Neural cell (in vitro differentiated cells): ENCODE data around the gene OR11L1. TPM values are rescaled to one million over a fixed set of nuclear protein-coding genes. Genes with fewer than 3 reads are reported as not detected.

ENCODE experiments used
- H2AFZ ChIP-seq: fragments of 200-600, 300-800 bp; sonication (generic), shearing (Covaris generic); 2 replicates; pipeline ENCODE4 v1.6.0; 2014; ENCODE audit warnings: low read depth, mild to moderate bottlenecking, antibody characterized with exemption, low read length, moderate library complexity
- H3F3A ChIP-seq: fragments of 200-600 bp; shearing (Covaris generic); 2 replicates; pipeline ENCODE4 v1.6.1; 2016; ENCODE audit warnings: mild to moderate bottlenecking, moderate library complexity, mixed read lengths, antibody characterized with exemption, low read length; ENCODE audit not compliant: insufficient read depth, poor library complexity, severe bottlenecking
- H3K27ac ChIP-seq: fragments of 200-600, 300-800 bp; sonication (generic), shearing (Covaris generic); 2 replicates; pipeline ENCODE4 v1.5.1; 2014; ENCODE audit warnings: mild to moderate bottlenecking, low read length, moderate library complexity
- H3K27me3 ChIP-seq: fragments of 300-800, 200-600 bp; sonication (generic), shearing (Covaris generic); 2 replicates; pipeline ENCODE4 v1.6.0; 2014; ENCODE audit warnings: mild to moderate bottlenecking, low read depth, low read length, moderate library complexity; ENCODE audit not compliant: insufficient read depth
- H3K36me3 ChIP-seq: fragments of 300-800, 200-600 bp; sonication (generic), shearing (Covaris generic); 2 replicates; pipeline ENCODE4 v1.5.1; 2014; ENCODE audit warnings: mild to moderate bottlenecking, antibody characterized with exemption, low read length, moderate library complexity; ENCODE audit not compliant: insufficient read depth
- H3K4me2 ChIP-seq: fragments of 300-800, 200-600 bp; sonication (generic), shearing (Covaris generic); 2 replicates; pipeline ENCODE4 v1.6.0; 2014; ENCODE audit warnings: mild to moderate bottlenecking, low read length
- H3K4me3 ChIP-seq: fragments of 300-800, 200-600 bp; sonication (generic), shearing (Covaris generic); 2 replicates; pipeline ENCODE4 v1.5.1; 2014; ENCODE audit warnings: mild to moderate bottlenecking, low read length, moderate library complexity
- H3K79me2 ChIP-seq: fragments of 200-600 bp; shearing (Covaris generic); replicated peaks from 2 replicates; pipeline ENCODE4 v1.6.0; 2014; ENCODE audit warnings: mild to moderate bottlenecking, low read length, moderate library complexity; ENCODE audit not compliant: insufficient read depth
- H3K9ac ChIP-seq: fragments of 300-800, 200-600 bp; sonication (generic), shearing (Covaris generic); 2 replicates; pipeline ENCODE4 v1.6.1; 2016; ENCODE audit warnings: mild to moderate bottlenecking, low read length, mixed read lengths
- H3K9me2 ChIP-seq: fragments of 200-600 bp; shearing (Covaris generic); 2 replicates; pipeline ENCODE4 v1.6.1; 2016; ENCODE audit warnings: mild to moderate bottlenecking, low read length, mixed read lengths; ENCODE audit not compliant: insufficient read depth
- H3K9me3 ChIP-seq: fragments of 200-600, 300-800 bp; sonication (generic), shearing (Covaris generic); 2 replicates; pipeline ENCODE4 v1.6.1; 2016; ENCODE audit warnings: mild to moderate bottlenecking, mixed run types, low read length, moderate library complexity, mixed read lengths
- H4K20me1 ChIP-seq: fragments of 200-600 bp; shearing (Covaris generic); 2 replicates; pipeline ENCODE4 v1.6.1; 2016; ENCODE audit warnings: mild to moderate bottlenecking, mixed run types; ENCODE audit not compliant: insufficient read depth
- EP300 ChIP-seq: fragments of 450-650 bp; conservative IDR thresholded peaks from 2 replicates; pipeline ENCODE4 v1.6.1; 2014; ENCODE audit warnings: antibody characterized with exemption, mild to moderate bottlenecking, moderate library complexity; ENCODE audit not compliant: poor library complexity, severe bottlenecking
- EZH2 ChIP-seq: fragments of 200-600, 300-800 bp; shearing (Covaris generic), sonication (generic); IDR thresholded peaks from 2 replicates; pipeline ENCODE4 v1.6.1; 2014; ENCODE audit warnings: antibody characterized with exemption, low read length, borderline replicate concordance, mild to moderate bottlenecking; ENCODE audit not compliant: insufficient read depth, poor library complexity, severe bottlenecking
- MXI1 ChIP-seq: fragments of 450-650 bp; conservative IDR thresholded peaks from 2 replicates; pipeline ENCODE4 v1.6.1; 2014; ENCODE audit warnings: antibody characterized with exemption, mild to moderate bottlenecking; ENCODE audit not compliant: poor library complexity, severe bottlenecking
- POLR2AphosphoS5 ChIP-seq: IDR thresholded peaks from 2 replicates; pipeline ENCODE4 v1.6.1; 2012
- RAD21 ChIP-seq: fragments of 450-650 bp; conservative IDR thresholded peaks from 2 replicates; pipeline ENCODE4 v1.6.1; 2014; ENCODE audit warnings: antibody characterized with exemption, mild to moderate bottlenecking, moderate library complexity
- REST ChIP-seq: IDR thresholded peaks from 2 replicates; pipeline ENCODE4 v1.6.1; 2012; ENCODE audit warnings: borderline replicate concordance
- SMC3 ChIP-seq: fragments of 450-650 bp; conservative IDR thresholded peaks from 2 replicates; pipeline ENCODE4 v1.6.1; 2014; ENCODE audit warnings: antibody characterized with exemption, mild to moderate bottlenecking, moderate library complexity; ENCODE audit not compliant: poor library complexity
- TAF1 ChIP-seq: IDR thresholded peaks from 2 replicates; pipeline ENCODE4 v1.6.1; 2012; ENCODE audit warnings: low read depth
- polyA plus RNA-seq: library from polyadenylated mRNA; depleted of rRNA; stranded (reverse); fragments of >200 nt; gene quantifications from 2 replicates; pipeline ENCODE4 v1.2.3, GENCODE V29; 2014
- TF ChIP-seq, protein P1 (sequence below): fragments of 450-650 bp; IDR thresholded peaks from 2 replicates; pipeline ENCODE4 v1.5.1; 2014; ENCODE audit warnings: antibody characterized with exemption, mild to moderate bottlenecking, moderate library complexity; ENCODE audit not compliant: poor library complexity, severe bottlenecking

The OR11L1 gene
- polyA plus RNA-seq, 1 donor from 2014 or later: not detected

- Histone ChIP-seq H3K9ac (no peak within 1 kb of the TSS), H3F3A (no peaks in the 10 kb centered on the region), H3K27ac (no peak within 1 kb of the TSS), H4K20me1 (no peaks in the 10 kb centered on the region), H3K36me3 (no peaks in the 10 kb centered on the region), H3K9me3 (no peaks in the 10 kb centered on the region), H3K9me2 (no peaks in the 10 kb centered on the region), H3K4me2 (no peak within 1 kb of the TSS), H3K27me3 (no peaks in the 10 kb centered on the region), H3K79me2 (no peaks in the 10 kb centered on the region), H3K4me3 (no peak within 1 kb of the TSS), H2AFZ (no peak within 1 kb of the TSS)
- no peak for TF ChIP-seq TAF1
Observed at GRCh38 chr1:247824023-247824422, 17.7 kb downstream of the OR11L1 start, which contains the start of gene OR14A16. Gene OR14A16, minus strand, starts transcription at chr1:247824119. Its CDS starts 8,390 bp downstream, at chr1:247815729.

DNA sequence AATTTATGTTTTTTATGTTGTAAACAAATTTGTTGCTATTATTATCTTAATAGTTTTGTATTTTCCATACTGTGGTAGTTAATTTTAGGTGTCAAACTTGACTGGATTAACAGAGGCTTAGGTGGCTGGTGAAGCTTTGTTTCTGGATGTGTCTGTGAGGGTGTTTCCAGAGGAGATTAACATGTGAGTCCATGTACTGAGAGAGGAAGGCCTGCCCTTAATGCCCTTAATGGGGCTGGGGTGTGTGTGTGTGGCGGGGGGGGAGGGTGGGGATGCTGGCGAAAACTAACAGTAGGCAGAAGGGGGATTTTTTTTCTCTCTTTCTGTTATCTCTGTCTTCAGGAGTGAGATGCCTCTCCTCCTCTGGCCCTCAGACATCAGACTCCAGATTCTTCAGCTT is 19.6 kb downstream of the OR11L1 start:
- no peaks in the 10 kb centered on the region for H3K9me3 ChIP-seq
- H4K20me1 ChIP-seq: no peaks in the 10 kb centered on the region
- H3K36me3 ChIP-seq: no peaks in the 10 kb centered on the region
- H3K9me2 ChIP-seq: no peaks in the 10 kb centered on the region
- H3K27me3 ChIP-seq: no peaks in the 10 kb centered on the region
- H3K79me2 ChIP-seq: no peaks in the 10 kb centered on the region
- TF ChIP-seq TAF1 (no peak), EZH2 (no peak), SMC3 (no peak), EP300 (no peak), MXI1 (no peak), POLR2AphosphoS5 (no peak), RAD21 (no peak), REST (no peak)
- TF ChIP-seq, protein P1, sequence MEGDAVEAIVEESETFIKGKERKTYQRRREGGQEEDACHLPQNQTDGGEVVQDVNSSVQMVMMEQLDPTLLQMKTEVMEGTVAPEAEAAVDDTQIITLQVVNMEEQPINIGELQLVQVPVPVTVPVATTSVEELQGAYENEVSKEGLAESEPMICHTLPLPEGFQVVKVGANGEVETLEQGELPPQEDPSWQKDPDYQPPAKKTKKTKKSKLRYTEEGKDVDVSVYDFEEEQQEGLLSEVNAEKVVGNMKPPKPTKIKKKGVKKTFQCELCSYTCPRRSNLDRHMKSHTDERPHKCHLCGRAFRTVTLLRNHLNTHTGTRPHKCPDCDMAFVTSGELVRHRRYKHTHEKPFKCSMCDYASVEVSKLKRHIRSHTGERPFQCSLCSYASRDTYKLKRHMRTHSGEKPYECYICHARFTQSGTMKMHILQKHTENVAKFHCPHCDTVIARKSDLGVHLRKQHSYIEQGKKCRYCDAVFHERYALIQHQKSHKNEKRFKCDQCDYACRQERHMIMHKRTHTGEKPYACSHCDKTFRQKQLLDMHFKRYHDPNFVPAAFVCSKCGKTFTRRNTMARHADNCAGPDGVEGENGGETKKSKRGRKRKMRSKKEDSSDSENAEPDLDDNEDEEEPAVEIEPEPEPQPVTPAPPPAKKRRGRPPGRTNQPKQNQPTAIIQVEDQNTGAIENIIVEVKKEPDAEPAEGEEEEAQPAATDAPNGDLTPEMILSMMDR: no peak
- H2AFZ ChIP-seq: no peak overlapping the region
- H3K9ac ChIP-seq: no peak overlapping the region
- H3K27ac ChIP-seq: no peak overlapping the region
- no peak overlapping the region for H3K4me3 ChIP-seq
- no peaks in the 10 kb centered on the region for H3F3A ChIP-seq
- H3K4me2 ChIP-seq: no peak overlapping the region

DNA sequence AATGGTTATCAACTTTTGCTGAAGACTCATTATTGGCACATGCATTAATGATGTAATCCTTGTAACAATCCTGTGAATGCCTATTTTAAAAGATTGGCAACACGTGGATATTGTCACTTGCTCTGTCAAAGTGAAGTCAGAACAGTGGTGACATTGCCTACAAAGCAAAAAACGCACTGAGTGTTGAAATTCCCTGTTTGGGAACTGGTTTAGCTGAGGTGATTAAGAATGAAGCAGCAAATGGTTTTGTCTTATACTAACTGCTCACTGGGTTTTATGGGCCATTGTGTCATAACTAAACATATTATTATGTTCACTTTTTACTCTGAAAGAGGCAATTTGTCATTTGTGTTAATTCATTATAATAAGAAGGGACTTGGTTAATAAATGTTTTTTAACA is 29.1 kb downstream of the OR11L1 start:
- TF ChIP-seq MXI1 (no peak), EZH2 (no peak), EP300 (no peak), POLR2AphosphoS5 (no peak), SMC3 (no peak), REST (no peak), RAD21 (no peak), TAF1 (no peak)
- TF ChIP-seq, protein P1: no peak

More for the DNA sequence above, 29.1 kb downstream of the OR11L1 start:
- Histone ChIP-seq H3K9ac (no peak overlapping the region), H3K79me2 (no peaks in the 10 kb centered on the region), H3K36me3 (no peaks in the 10 kb centered on the region), H2AFZ (no peak overlapping the region), H4K20me1 (no peaks in the 10 kb centered on the region), H3K27ac (no peak overlapping the region), H3K4me3 (no peak overlapping the region), H3K4me2 (no peak overlapping the region), H3K9me2 (no peaks in the 10 kb centered on the region), H3K9me3 (no peaks in the 10 kb centered on the region), H3K27me3 (no peaks in the 10 kb centered on the region), H3F3A (no peaks in the 10 kb centered on the region)
